HG03520 (cell line): Measurements from ENCODE around the gene WNT9A.
A peak's percentile ranks its signal among the peaks of the same experiment; 100 is the strongest.
"Not testable (repeated sequence)": the region's sequence is repeated elsewhere in the genome, so short reads cannot be mapped to it uniquely, and the experiment has no call there.

ENCODE experiments used
- ATAC-seq: cut with Tn5 transposase; IDR thresholded peaks from one replicate; pipeline ENCODE4 v1.9.1; 2021; ENCODE audit warnings: mild to moderate bottlenecking, moderate library complexity; ENCODE audit not compliant: unreplicated experiment

WNT9A gene, protein sequence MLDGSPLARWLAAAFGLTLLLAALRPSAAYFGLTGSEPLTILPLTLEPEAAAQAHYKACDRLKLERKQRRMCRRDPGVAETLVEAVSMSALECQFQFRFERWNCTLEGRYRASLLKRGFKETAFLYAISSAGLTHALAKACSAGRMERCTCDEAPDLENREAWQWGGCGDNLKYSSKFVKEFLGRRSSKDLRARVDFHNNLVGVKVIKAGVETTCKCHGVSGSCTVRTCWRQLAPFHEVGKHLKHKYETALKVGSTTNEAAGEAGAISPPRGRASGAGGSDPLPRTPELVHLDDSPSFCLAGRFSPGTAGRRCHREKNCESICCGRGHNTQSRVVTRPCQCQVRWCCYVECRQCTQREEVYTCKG

DNA sequence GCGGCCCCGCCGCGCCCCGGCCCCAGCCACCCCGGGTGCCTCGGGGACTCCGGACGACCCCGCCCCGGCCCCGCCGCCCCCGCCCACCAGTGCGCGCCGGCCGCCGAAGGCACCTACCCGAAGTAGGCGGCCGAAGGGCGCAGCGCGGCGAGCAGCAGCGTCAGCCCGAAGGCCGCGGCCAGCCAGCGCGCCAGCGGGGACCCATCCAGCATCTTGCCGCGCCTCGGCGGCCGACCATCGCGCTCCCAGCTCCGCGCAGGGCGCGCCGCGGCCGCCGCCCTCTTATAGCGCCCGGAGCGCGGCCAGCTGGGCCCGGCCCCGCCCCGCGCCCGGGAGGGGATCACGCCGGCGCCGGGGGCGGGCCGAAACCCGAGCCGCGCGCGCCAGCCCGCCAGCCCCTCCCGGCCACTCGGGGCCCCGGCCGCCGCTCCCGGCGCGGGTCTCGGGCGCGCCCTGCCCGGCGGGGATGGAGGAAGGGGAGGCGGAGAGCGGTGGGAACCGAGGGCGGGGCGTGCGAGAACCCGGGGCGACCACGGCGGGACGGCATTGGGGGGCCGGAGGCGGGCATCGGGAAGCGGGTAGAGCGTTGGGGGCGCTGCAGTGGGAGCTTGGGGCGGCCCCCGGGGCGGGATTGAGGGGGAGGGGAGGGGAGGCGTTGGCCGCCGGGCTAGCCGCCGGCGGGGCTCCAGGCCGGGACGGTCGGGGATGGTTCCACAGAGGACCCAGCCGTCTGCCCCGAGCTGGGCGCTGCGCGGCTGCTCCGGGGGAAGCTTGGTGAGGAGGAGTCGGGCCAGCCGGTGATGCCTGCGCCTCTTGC, at the start of gene WNT9A:
WNT9A (minus strand) TSS at position 257 of the 817 bp plus-strand sequence; CDS start at position 212, 45 bp downstream.
- peak; percentile 43 for ATAC-seq

DNA sequence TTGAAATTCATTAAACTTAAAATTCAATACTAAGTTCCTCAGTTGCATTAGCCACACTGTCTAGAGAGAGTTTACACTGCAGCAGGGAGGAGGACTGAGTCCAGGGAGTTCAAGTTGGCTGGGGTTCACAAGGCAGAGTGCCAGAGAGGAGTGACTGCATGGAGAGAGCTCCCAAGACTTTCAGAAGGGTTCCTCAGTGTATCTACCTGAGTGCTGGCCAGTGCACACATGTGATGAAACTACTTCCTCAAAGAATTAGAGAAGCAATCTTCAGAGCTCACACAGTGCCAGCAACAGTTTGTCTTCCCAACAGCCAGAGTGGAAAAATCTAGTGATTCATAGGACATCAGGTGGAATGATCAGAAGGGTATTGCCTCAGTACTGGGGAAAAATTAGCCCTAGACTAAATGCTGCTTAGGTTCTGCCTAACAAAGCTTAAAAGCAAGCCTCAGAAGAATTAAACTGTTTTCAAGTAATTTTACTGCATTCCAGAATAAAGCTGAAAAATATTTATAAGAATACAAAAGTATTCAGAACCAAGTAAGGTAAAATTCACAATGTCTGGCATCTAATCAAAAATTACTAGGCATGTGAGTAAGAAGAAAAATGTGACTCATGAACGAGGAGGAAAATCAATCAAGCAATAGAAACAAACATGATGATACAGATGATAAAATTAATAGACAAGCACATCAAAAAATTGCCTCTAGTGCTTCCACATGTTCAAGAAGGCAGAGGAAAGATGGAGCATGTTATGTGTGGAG, 48.6 kb upstream of the WNT9A start:
- no peak for ATAC-seq

DNA sequence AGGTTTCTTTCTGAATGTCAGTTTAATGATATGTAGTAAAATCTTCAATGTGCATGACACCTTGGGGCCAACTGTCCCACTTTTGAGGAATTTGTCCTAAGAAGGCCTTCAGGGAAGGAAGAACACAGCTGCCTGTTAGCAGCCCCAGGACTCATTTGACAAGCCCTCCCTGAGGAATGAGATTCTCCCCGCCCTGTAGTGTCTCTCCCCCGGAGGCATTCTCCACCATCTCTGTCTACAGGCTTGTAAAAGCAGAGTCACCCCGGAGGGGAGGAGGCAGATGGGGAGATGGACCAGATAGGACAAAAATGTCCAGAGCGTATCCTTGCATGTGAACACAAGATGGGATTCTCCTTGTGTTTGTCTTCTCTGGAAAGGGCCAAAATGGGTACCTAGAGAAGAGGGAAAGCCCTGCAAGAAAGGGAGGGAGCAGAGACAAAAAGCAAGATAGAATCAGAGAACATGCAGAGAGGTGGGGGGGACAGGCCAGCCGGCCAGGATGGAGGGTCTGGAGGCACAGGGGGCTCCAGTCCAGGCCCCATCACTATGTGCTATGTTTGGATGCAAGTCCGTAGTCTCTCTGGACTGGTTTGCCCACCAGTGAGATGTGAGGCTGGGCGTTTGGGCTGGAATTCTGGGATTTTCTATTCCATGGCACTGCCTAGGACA, 47.0 kb upstream of the WNT9A start:
- ATAC-seq = no peak

DNA sequence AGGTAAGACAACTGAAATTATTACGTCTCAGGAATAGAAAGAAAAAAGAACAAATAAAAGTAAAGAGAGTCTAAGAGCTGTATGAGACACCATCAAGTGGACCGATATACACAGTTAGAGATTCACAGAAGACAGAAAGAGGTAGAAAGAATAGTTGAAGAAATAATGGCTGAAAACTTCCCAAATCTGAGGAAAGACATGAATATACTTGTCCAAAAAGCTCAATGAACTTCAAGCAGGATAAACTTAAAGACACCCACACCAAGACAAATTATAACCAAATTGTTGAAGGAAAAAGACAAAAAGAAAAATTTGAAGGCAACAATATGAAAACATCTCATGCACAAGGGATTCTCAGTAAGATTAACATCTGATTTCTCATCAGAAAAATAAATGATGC, 39.4 kb upstream of the WNT9A start:
- no peak for ATAC-seq

DNA sequence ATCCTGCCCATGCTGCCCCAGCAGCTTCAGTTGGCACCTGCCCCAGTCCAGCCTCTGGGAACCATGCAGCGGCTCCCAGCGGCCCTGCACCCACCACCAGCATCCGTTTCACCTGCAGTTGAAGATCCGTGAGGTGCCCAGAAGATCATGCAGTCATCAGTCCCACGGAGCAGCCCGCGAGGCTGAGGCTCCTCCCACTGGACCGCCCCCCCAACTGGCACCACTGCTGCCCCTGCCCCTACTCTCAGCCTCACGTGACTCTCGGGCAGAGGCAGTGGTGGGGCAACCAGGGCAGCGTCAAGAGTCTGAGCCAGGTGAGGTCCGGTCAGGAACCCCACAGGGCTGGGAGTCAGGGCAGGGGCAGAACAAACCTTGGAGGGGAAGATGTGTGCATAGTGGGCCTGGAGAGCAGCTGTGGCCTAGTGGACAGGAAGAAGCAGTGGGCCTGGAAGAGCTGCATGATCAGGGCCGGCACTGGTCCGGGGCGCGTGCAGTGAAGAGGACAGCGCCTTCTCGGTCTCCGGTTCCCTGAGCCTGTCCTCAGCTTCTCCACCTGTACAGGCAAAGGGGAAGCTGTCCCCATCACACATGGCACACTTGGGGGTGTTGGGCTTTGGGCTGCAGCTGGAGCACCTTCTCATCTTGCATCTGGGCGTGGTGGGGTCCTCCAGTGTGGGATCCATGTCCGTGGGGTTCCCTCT, 28.0 kb upstream of the WNT9A start:
- ATAC-seq = not testable (repeated sequence)

DNA sequence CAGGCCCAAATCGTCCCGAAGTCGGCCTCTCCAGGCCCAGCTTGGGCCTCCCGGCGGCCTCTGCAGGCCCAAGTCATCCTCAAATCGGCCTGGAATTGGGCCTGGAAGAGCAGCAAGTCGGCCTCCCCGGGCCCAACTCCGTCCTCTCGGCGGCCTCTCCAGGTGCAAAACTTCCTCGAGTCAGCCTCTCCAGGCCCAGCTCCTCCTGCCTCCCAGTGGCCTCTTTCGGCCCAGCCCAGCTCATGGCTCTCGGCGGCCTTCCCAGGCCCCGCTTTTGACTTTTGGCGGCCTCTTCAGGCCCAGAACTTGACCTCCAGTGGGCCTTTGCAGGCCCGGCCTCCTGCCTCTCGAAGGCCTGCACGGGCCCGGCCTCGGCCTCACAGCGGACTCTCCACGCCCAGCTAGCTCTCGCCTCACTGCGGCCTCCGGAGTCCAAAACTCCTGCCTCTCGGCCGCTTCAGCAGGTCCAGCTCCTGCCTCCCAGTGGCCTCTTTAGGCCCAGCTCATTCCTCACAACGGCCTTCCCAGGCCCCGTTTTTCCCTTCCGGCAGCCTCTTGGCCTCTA, 26.1 kb upstream of the WNT9A start:
- ATAC-seq = not testable (repeated sequence)

DNA sequence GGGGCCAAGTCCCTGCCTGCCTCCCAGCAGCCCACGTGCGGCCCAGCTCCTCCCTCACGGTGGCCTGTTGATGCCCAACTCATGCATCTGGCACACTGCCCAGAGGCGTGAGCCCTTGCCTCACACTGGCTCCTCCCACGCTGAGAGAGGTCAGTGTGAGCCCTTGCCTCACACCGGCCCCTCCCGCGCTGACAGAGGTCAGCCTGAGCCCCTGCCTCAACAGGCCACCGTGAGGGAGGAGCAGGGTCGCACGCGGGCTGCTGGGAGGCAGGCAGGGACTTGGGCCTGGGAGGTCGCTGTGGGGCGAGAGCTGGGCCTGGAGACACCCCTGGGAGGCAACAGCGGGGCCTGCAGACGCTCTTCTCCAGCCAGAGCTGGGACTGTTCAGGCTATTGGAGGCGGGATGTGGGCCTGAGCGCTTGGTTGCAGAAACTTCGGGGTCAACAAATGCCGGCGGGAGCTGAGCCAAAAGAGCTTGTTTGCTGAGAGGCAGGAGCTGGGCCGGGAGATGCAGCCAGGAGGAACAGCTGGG, 25.2 kb upstream of the WNT9A start:
- ATAC-seq = not testable (repeated sequence)

DNA sequence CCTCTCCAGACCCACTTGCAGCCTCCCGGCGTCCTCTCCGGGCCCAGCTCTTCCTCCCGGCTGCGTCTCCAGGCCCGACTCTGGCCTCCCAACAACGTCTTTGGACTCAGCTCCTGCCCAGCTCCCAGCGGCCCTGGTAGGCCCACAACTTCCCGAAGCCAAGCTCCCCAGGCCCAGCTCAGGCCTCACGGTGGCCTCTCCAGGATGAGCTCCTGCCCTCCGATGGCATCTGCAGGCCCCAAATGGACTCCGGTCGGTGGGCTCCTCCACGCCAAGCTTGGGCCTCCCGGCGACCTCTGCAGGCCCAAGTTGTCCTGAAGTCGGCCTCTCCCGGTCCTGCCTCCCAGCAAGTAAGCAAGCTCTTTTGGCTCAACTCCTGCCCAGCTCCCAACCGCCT, 24.5 kb upstream of the WNT9A start:
- ATAC-seq = not testable (repeated sequence)

DNA sequence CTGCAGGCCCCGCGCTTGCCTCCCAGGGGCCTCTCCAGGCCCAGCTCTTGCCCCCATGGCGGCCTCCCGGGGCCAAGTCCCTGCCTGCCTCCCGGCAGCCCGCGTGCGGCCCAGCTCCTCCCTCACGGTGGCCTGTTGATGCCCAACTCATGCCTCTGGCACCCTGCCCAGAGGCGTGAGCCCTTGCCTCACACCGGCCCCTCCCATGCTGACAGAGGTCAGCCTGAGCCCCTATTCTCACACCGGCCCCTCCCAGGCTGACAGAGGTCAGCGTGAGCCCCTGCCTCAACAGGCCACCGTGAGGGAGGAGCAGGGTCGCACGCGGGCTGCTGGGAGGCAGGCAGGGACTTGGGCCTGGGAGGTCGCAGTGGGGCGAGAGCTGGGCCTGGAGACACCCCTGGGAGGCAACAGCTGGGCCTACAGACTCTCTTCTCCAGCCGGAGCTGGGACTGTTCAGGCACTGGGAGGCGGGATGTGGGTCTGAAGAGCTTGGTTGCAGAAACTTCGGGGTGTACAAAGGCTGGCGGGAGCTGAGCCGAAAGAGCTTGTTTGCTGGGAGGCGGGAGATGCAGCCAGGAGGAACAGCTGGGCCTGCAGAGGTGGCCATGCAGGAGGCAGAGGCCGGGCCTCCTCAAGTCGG, 24.0 kb upstream of the WNT9A start:
- not testable (repeated sequence) for ATAC-seq

DNA sequence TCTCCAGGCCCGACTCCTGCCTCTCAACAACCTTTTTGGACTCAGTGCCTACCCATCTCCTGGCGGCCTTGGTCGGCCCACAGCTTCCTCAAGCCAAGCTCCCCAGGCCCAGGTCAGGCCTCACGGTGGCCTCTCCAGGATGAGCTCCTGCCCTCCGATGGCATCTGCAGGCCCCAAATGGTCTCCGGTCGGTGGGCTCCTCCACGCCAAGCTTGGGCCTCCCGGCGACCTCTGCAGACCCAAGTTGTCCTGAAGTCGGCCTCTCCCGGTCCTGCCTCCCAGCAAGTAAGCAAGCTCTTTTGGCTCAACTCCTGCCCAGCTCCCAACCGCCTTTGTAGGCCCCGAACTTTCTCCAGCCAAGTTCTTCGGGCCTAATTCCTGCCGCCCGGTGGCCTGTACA, 23.5 kb upstream of the WNT9A start:
- not testable (repeated sequence) for ATAC-seq

DNA sequence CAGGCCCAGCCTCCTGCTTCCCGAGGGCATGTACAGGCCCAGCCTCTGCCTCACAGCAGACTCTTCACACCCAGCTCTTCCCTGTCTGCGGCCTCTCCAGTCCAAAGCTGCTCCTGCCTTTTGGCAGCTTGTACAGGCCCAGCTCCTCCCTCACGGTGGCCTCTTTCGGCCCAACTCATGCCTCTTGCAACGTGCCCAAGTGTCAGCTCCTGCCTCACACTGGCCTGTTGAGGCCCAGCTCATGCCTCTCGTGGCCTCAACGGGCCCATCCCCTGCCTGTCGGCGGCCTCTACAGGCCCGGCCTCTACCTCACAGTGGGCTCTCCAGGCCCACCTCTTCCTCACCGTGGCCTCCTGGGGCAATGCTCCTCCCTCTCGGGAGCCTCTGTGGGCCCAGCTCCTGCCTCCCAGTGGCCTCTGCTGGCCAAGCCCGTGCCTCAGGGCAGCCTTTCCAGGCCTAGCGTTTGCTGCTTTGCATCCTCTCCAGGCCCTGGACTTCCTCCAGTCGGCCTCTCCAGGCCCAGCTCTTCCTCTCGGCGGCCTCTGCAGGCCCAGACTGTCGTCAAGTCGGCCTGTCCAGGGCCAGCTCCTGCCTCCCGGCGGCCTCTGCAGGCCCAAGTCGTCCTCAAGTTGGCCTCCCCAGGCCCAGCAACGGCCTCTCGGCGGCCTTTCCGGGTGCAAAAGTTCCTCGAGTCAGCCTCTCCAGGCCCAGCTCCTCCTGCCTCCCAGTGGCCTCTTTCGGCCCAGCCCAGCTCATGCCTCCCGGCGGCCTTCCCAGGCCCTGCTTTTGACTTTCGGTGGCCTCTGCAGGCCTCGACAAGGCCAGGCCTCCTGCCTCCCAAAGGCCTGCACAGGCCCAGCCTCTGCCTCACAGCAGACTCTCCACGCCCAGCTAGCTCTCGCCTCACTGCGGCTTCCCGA, 22.6 kb upstream of the WNT9A start:
- ATAC-seq = not testable (repeated sequence)

DNA sequence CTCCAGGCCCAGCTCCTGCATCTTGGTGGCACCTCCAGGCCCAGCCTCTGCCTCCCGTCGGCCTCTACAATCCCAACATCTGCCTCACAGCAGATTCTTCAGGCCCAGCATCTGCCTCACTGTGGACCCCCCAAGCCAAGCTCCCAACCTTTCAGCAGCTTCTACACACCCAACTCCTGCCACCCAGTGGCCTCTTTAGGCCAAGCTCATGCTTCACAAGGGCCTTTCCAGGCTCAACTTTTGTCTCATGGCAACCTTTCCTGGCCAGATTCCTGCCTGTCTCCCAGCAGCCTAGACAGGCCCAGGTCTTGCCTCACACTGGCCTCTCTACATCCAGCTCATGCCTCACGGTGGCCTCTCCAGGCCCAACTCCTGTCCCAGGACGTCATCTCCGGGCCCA, 20.1 kb upstream of the WNT9A start:
- not testable (repeated sequence) for ATAC-seq

DNA sequence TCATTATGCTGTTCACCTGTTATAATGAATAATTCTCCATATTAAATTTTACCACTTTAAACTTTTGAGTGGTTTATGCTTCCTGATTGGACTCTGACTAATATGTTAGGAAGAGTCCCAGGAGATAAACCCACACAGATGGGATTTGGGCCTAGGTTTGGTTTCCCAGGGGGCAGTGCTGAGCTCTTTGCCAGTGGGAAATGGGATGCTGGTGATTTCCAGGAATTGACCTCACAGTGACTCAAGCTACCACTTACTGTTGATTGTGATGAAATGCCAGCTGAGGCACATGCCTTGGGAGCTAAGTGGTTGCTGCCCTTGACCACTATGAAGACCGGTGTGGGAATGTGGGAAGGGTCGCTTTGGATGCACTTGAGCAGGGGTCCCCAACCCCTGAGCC, 19.0 kb upstream of the WNT9A start:
- ATAC-seq = not testable (repeated sequence)

DNA sequence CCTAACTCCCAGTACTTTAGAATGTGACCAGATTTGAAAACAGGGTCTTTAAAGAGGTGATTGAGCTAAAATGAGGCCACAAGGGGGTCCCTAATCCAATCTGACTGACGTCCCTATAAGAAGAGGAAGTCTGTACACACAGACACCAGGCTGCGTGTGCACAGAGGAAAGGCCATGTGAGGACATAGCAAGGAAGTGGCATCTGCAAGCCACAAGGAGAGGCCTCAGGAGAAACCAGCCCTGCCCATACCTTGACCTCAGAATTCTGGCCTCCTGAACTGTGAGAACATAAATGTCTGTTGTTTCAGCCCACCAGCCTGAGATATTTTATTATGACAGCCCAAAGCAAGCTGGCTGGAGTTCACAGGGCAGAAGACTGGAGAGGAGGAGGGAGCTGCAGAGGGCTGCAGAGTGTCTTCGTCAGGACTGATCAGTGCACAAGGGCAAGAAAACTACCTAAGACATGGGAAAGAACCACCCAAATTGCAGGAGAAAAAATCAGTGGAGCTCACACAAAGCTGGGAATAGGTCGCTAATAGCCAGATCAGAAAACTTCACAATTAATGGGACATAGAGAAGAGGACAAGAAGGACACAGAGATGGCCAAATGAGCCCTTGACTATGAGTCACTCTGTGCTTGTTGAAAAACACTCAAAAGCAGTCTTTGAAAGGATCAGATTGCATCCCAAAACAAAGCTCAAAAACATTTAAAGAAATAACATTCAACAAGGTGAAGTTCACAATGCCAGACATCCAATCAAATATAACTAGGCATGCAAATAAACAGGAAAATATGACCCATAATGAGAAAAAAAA, 14.1 kb upstream of the WNT9A start:
- no peak for ATAC-seq

DNA sequence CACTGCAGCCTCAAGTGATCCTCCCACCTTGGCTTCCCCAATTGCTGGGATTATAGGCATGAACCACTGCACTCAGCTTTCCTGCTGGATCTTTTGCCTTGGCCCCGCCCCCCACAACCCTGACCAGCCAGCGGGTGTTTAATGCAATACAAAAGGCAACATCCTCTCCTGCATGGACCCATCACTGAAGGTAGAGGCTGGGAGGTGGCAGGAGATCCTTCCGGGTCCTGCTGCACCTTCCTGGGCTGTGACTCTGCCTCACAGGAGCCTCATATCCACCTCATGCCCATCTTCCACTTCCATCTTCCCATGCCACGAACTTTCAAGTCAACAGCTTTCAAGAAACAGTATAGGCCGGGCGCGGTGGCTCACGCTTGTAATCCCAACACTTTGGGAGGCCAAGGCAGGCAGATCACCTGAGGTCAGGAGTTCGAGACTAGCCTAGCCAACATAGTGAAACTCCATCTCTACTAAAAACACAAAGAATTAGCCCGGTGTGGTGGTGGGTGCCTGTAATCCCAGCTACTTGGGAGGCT, 11.7 kb upstream of the WNT9A start:
- no peak for ATAC-seq

DNA sequence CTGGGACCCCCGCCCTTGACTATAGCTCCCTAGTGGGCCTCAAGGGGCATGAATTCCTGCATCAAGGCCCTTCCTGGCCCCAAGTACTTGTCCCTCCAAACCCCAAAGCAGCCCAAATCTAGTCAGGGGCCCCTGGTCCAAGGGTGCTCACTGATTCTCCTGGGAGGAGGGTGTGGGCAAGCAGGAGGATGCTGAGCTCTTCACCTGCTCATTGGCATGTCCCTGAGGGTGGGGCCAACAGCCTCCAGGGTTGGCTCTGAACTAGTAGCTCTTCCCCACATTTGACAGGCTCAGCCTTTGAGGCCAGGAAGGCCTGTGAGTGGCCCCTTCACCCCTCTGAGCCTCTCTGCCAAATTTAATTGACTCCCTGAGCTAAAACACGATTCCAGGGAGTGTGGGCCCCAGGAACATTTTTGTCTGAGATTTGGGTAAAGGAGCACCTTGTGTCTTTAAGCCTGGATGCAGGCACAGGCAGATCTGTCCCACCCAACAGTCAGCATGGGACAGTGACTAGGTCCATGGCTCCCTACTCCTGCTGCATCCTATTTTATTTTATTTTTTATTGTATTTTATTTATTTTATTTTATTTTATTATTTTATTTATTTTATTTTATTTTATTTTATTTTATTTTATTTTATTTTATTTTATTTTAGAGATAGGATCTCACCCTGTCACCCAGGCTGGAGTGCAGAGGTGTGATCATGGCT, 11.0 kb upstream of the WNT9A start:
- ATAC-seq = no peak
